Measurements from ENCODE around the gene RASSF4.

The RASSF4 gene

GRCh38 chr10:44990965-44991364 lies 31.4 kb downstream of the RASSF4 start:
- H3K27ac ChIP-seq: no peak overlapping the region
- TF ChIP-seq CTCF (conservative IDR thresholded peaks at IDR 0.05): no peak
- no peak for TF ChIP-seq ZFX (IDR thresholded peaks at IDR 0.05)

- H3K27ac ChIP-seq: no peak overlapping the region
- no peak for TF ChIP-seq CTCF (conservative IDR thresholded peaks at IDR 0.05)
- no peak for TF ChIP-seq ZFX (IDR thresholded peaks at IDR 0.05)
Observed at GRCh38 chr10:44991571-44991970, 32.0 kb downstream of the RASSF4 start.

GRCh38 chr10:44992070-44992731 lies 32.6 kb downstream of the RASSF4 start:
- TF ChIP-seq CTCF (conservative IDR thresholded peaks at IDR 0.05): no peak
- no peak for TF ChIP-seq ZFX (IDR thresholded peaks at IDR 0.05)
- no peak overlapping the region for H3K27ac ChIP-seq

GRCh38 chr10:44992732-44993225 lies 33.2 kb downstream of the RASSF4 start:
- H3K27ac ChIP-seq: no peak overlapping the region
- TF ChIP-seq CTCF (conservative IDR thresholded peaks at IDR 0.05) (no peak), ZFX (IDR thresholded peaks at IDR 0.05) (no peak)

- no peak overlapping the region for H3K27ac ChIP-seq
Observed at GRCh38 chr10:44993226-44993921, 33.8 kb downstream of the RASSF4 start.

GRCh38 chr10:44993922-44994751 lies 34.5 kb downstream of the RASSF4 start:
- H3K27ac ChIP-seq: no peak overlapping the region
- no peak for TF ChIP-seq ZFX (IDR thresholded peaks at IDR 0.05)
- no peak for TF ChIP-seq CTCF (conservative IDR thresholded peaks at IDR 0.05)

More at GRCh38 chr10:44993226-44993921, 33.8 kb downstream of the RASSF4 start:
- TF ChIP-seq ZFX (IDR thresholded peaks at IDR 0.05) (no peak), CTCF (conservative IDR thresholded peaks at IDR 0.05) (no peak)

Measured in C4-2B (cell line).